ENCODE results near the gene LRRC17. TPM values are rescaled to one million over a fixed set of nuclear protein-coding genes. Genes with fewer than 3 reads are reported as not detected.
A peak's percentile ranks its signal among the peaks of the same experiment; 100 is the strongest.

Gene LRRC17
- total and polyA plus RNA-seq, 9 of the 15 experiments (the other 6 are each of a cell fraction or from before 2014, with no cell fraction given): 0.03 to 0.18 (median 0.12) TPM; not detected in 5

DNA sequence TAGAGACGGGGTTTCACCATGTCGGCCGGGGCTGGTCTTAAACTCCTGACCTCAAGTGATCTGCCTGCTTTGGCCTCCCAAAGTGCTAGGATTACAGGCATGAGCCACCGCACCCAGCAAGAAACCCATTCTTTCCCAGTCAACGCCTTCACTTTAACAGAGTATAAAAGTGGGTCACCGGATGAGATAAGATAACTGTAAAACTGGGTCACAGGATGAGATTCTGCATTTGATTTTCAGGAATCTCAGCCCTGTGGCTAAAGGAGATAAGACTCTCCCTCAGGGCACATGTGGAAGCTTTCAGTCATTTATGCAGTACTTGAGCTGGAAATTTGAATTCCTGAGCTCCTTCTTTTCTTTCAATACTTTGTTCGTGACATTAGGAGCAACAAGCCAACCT is 70.8 kb downstream of the LRRC17 start (continued):
- TF ChIP-seq PHTF2 (CRISPR knock-in tag; IDR thresholded peaks at IDR 0.05) (no peak), ARID1B (IDR thresholded peaks at IDR 0.05) (peak; percentile 93), ZNF12 (CRISPR knock-in tag; IDR thresholded peaks at IDR 0.05) (no peak), ZNF436 (CRISPR knock-in tag; IDR thresholded peaks at IDR 0.05) (no peak), CHCHD3 (CRISPR knock-in tag; IDR thresholded peaks at IDR 0.05) (no peak), CSDE1 (IDR thresholded peaks at IDR 0.05) (no peak), CXXC5 (CRISPR knock-in tag; IDR thresholded peaks at IDR 0.05) (peak; percentile 65; the same call in 1 of the 2 replicates), KLF10 (CRISPR knock-in tag; IDR thresholded peaks at IDR 0.05) (no peak), SMARCB1 (IDR thresholded peaks at IDR 0.05; ENCODE audit: insufficient read length, low read depth) (no peak), EP400 (IDR thresholded peaks at IDR 0.05) (no peak), E2F4 (CRISPR knock-in tag; IDR thresholded peaks at IDR 0.05; ENCODE audit: low read depth) (no peak), ZBTB40 (IDR thresholded peaks at IDR 0.05) (peak; percentile 17; the same call in 1 of the 2 replicates), ZBTB40 (CRISPR knock-in tag; IDR thresholded peaks at IDR 0.05) (no peak), TEAD4 (IDR thresholded peaks at IDR 0.05; ENCODE audit: low read length) (peak; percentile 91), TEAD4 (CRISPR knock-in tag; IDR thresholded peaks at IDR 0.05; ENCODE audit: borderline replicate concordance) (no peak), CEBPG (CRISPR knock-in tag; IDR thresholded peaks at IDR 0.05) (no peak), CEBPG (tag; conservative IDR thresholded peaks at IDR 0.05 in 1 of 2, IDR thresholded peaks at IDR 0.05 in 1 of 2) (no peak), NFIC (IDR thresholded peaks at IDR 0.05) (peak; percentile 45; the same call in 1 of the 2 replicates)
- TF ChIP-seq, protein P1, sequence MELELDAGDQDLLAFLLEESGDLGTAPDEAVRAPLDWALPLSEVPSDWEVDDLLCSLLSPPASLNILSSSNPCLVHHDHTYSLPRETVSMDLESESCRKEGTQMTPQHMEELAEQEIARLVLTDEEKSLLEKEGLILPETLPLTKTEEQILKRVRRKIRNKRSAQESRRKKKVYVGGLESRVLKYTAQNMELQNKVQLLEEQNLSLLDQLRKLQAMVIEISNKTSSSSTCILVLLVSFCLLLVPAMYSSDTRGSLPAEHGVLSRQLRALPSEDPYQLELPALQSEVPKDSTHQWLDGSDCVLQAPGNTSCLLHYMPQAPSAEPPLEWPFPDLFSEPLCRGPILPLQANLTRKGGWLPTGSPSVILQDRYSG (tag; conservative IDR thresholded peaks at IDR 0.05; ENCODE audit: low read depth): 0 out of 2 replicates have a peak, but pooled peaks have one; percentile 63
